SU-DHL-6 (cell line): Measurements from ENCODE around the gene TNFRSF25.

Experiments used
- H2AFZ ChIP-seq: fragments of 200-600 bp; sonication (generic); 2 replicates; pipeline ENCODE4 v1.6.1; 2014; ENCODE audit warnings: low read depth, mild to moderate bottlenecking, moderate library complexity, mixed read lengths, antibody characterized with exemption, low read length; ENCODE audit not compliant: severe bottlenecking
- H3F3A ChIP-seq: fragments of 200-600 bp; shearing (Covaris generic); 2 replicates; pipeline ENCODE4 v1.6.0; 2016; ENCODE audit warnings: antibody characterized with exemption, mild to moderate bottlenecking; ENCODE audit not compliant: insufficient read depth
- H3K27ac ChIP-seq: fragments of 200-600 bp; sonication (generic); 2 replicates; pipeline ENCODE4 v1.5.1; 2016; ENCODE audit warnings: low read depth, mild to moderate bottlenecking, low read length, moderate library complexity, mixed read lengths
- H3K27me3 ChIP-seq: fragments of 200-600 bp; sonication (generic), shearing (Covaris generic); 2 replicates; pipeline ENCODE4 v1.6.0; 2014; ENCODE audit warnings: mild to moderate bottlenecking, low read length
- H3K36me3 ChIP-seq: fragments of 200-600 bp; sonication (generic); 2 replicates; pipeline ENCODE4 v1.6.1; 2014; ENCODE audit warnings: mild to moderate bottlenecking, low read length, mixed read lengths
- H3K4me2 ChIP-seq: fragments of 300-600, 200-600 bp; shearing (Covaris generic), sonication (generic); 2 replicates; pipeline ENCODE4 v1.6.0; 2014; ENCODE audit warnings: low read length, low read depth, mild to moderate bottlenecking; ENCODE audit not compliant: poor library complexity, severe bottlenecking
- H3K4me3 ChIP-seq: fragments of 200-600 bp; sonication (generic); 2 replicates; pipeline ENCODE4 v1.5.1; 2014; ENCODE audit warnings: antibody characterized with exemption, low read length, mild to moderate bottlenecking, mixed read lengths; ENCODE audit not compliant: insufficient read depth, poor library complexity, severe bottlenecking
- H3K79me2 ChIP-seq: fragments of 200-600 bp; sonication (generic); 2 replicates; pipeline ENCODE4 v1.6.1; 2014; ENCODE audit warnings: mild to moderate bottlenecking, low read length, moderate library complexity; ENCODE audit not compliant: insufficient read depth
- H3K9ac ChIP-seq: fragments of 200-600 bp; sonication (generic); 2 replicates; pipeline ENCODE4 v1.7.0; 2014; ENCODE audit warnings: mild to moderate bottlenecking, low read length
- H3K9me2 ChIP-seq: fragments of 200-600 bp; sonication (generic); replicated peaks from 2 replicates; pipeline ENCODE4 v1.6.1; 2014; ENCODE audit warnings: low read length; ENCODE audit not compliant: insufficient read depth
- H3K9me3 ChIP-seq: fragments of 200-600 bp; sonication (generic); 2 replicates; pipeline ENCODE4 v1.6.1; 2014; ENCODE audit warnings: low read length, mixed read lengths; ENCODE audit not compliant: insufficient read depth
- H4K20me1 ChIP-seq: fragments of 200-600 bp; sonication (generic); 2 replicates; pipeline ENCODE4 v1.6.1; 2014; ENCODE audit warnings: low read depth, mild to moderate bottlenecking, antibody characterized with exemption, low read length, moderate library complexity, mixed read lengths
- CTCF ChIP-seq: fragments of 200-600 bp; sonication (generic); IDR thresholded peaks from one replicate; pipeline ENCODE4 v1.5.1; 2017; ENCODE audit warnings: antibody characterized with exemption, mild to moderate bottlenecking, low read length, moderate library complexity; ENCODE audit not compliant: insufficient read depth, poor library complexity, severe bottlenecking
- EZH2phosphoT487 ChIP-seq: fragments of 200-600 bp; sonication (generic), shearing (Covaris generic); conservative IDR thresholded peaks from 2 replicates; pipeline ENCODE4 v1.6.1; 2018; ENCODE audit warnings: mild to moderate bottlenecking, antibody characterized with exemption, low read length, moderate library complexity, mixed read lengths

TNFRSF25 gene

GRCh38 chr1:6468729-6469461 is 2.9 kb upstream of the TNFRSF25 start:
- TF ChIP-seq EZH2phosphoT487 (no peak), CTCF (no peak)
- H3K9ac ChIP-seq, result no peak overlapping the region
- no peaks in the 10 kb centered on the region for H3K36me3 ChIP-seq

DNA sequence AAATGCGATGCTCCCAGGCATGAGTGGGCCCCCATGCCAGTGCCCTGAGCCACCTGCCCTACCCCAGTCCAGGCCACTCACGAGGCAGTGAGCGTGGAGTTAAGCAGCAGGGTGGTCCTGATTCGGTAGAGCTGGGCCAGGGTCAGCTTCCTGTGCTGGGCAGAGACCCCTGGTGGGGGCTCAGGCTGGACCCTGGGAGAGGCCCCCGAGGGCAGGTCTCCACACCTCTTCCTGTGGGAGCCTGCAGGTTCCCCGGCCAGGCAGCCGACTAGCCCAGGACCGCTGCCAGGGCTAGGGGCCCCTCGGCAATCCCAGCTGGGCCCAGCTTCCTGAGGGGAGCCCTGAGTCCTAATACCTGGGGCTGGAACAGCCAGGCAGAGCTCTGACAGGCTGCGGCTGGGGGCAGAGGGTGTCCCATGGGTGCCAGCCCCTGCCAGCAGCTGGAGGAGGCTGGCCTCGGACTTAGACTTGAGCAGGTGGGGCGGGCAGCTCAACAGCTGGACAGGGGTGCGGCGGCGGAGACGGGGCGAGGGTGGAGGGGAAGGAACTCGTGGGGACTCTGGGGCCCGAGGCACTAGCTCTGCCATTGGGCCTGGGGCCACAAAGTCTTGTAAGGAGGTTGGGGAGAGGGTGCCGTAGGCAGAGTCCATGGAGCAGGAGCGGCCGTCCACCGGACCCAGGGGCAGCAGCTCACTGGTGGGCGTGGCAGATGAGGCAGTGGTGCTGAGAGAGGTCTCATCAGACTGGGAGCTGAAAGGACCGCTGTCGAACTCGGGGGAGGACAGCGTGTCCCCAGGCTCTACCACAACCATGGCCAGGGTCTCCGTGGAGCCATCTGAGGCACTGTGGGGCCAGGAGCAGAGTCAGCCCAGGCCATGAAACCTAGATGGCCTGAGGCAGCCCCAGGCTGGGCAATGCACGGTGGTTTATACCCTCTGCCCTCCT is 2.0 kb upstream of the TNFRSF25 start:
- no peaks in the 10 kb centered on the region for H3K9me2 ChIP-seq
- no peaks in the 10 kb centered on the region for H3K36me3 ChIP-seq
- no peaks in the 10 kb centered on the region for H3K27me3 ChIP-seq
- H3K4me2 ChIP-seq, result no peak overlapping the region
- H3K27ac ChIP-seq, result no peak overlapping the region
- no peaks in the 10 kb centered on the region for H4K20me1 ChIP-seq
- H3K9me3 ChIP-seq, result no peaks in the 10 kb centered on the region
- H3F3A ChIP-seq, result no peaks in the 10 kb centered on the region
- no peak for TF ChIP-seq EZH2phosphoT487
- no peak for TF ChIP-seq CTCF
- H3K4me3 ChIP-seq, result no peak overlapping the region
- no peak overlapping the region for H2AFZ ChIP-seq
- H3K79me2 ChIP-seq, result no peaks in the 10 kb centered on the region
- H3K9ac ChIP-seq, result no peak overlapping the region

More at GRCh38 chr1:6468729-6469461, 2.9 kb upstream of the TNFRSF25 start:
- H3K4me2 ChIP-seq, result no peak overlapping the region
- H3K27ac ChIP-seq, result no peak overlapping the region
- H3K79me2 ChIP-seq, result no peaks in the 10 kb centered on the region
- no peaks in the 10 kb centered on the region for H3K9me3 ChIP-seq
- H2AFZ ChIP-seq, result no peak overlapping the region
- H3K27me3 ChIP-seq, result no peaks in the 10 kb centered on the region
- H3F3A ChIP-seq, result no peaks in the 10 kb centered on the region
- H4K20me1 ChIP-seq, result no peaks in the 10 kb centered on the region
- no peak overlapping the region for H3K4me3 ChIP-seq
- H3K9me2 ChIP-seq, result no peaks in the 10 kb centered on the region

- Histone ChIP-seq H4K20me1 (no peaks in the 10 kb centered on the region), H3K9me2 (no peaks in the 10 kb centered on the region), H2AFZ (no peak overlapping the region), H3K9me3 (no peaks in the 10 kb centered on the region), H3K79me2 (no peaks in the 10 kb centered on the region), H3F3A (no peaks in the 10 kb centered on the region), H3K4me2 (no peak overlapping the region), H3K4me3 (no peak overlapping the region), H3K27me3 (no peaks in the 10 kb centered on the region), H3K27ac (no peak overlapping the region), H3K9ac (no peak overlapping the region), H3K36me3 (no peaks in the 10 kb centered on the region)
- TF ChIP-seq EZH2phosphoT487 (no peak), CTCF (no peak)
These were observed 1.3 kb upstream of the TNFRSF25 start for GRCh38 chr1:6467224-6467623.
